ENCODE measurements around the gene PLP1.

PLP1 gene

DNA sequence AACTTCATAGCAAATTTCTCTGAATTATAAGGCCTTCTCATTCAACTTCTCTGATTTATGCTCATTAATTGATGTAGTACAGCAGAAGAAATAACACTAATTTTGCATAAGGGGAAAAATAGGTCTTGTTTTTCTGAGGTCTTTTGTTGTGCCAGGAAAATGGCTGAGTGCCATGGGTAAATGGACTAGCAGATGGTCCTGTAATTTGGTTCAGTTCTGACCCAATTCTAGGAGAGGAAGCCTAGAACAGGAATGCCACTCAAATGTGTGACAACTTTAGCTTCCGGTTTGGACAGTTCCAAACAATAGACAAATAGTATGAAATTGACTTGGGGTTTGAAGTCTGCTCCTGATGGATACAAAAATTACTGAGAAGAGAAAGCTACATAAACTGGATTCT, 49.2 kb downstream of the PLP1 start:
- Mint-ChIP-seq H3K36me3 (ENCODE audit: low read depth) (no peaks in the 10 kb centered on the region), H3K9me3 (no peaks in the 10 kb centered on the region), H3K4me1 (ENCODE audit: low read depth) (no peaks in the 10 kb centered on the region), H3K27ac (no peak overlapping the region), H3K27me3 (ENCODE audit: low read depth) (no peaks in the 10 kb centered on the region), H3K4me3 (no peak overlapping the region)
- DNase-seq (ENCODE audit: low spot score): no peak

DNA sequence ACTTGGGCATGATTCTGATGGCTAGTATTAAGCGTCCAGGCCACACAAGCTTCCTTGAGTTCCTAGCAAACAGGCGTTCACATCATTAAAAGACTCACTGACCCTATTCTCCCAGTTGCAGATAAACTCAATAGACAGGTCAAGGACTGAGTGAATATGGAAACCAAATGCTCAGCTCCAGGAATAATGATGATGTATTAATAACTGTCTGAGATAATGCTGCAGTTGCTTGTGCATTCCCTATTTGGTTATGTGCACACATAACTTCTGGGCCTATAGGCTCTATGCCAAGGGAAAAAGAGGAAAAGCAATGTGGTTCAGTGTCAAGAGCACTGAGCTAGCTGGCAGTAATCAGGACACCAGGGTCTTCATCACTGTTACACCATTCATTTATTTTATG, 51.9 kb downstream of the PLP1 start:
- Mint-ChIP-seq H3K4me1 (ENCODE audit: low read depth) (peaks cover 3% of the 10 kb centered on the region), H3K27ac (no peak overlapping the region), H3K27me3 (ENCODE audit: low read depth) (peaks cover 4% of the 10 kb centered on the region), H3K9me3 (no peaks in the 10 kb centered on the region), H3K36me3 (ENCODE audit: low read depth) (no peaks in the 10 kb centered on the region), H3K4me3 (no peak overlapping the region)
- DNase-seq (ENCODE audit: low spot score): no peak

DNA sequence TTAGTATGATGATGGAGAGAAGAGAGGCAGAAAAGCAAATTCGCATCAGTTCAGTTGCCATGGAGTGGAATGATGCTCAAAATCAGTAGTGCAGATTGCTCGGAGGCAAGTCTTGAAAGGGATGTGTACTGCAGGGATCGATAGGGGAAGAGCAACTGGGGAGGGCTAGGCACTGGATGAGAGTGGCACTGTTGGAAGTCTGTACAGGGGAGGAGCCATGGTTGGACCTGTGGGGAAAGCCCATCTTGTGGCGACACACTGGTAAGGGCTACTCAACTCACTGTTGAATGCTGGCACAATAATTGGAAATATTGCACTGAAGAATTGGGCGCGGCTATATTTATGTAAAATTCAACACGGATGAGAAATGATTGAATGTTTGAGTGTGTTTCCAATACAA, 54.2 kb downstream of the PLP1 start:
- no peak overlapping the region for H3K4me3 Mint-ChIP-seq
- DNase-seq (ENCODE audit: low spot score): no peak
- no peaks in the 10 kb centered on the region for H3K9me3 Mint-ChIP-seq
- no peaks in the 10 kb centered on the region for H3K36me3 Mint-ChIP-seq (ENCODE audit: low read depth)
- H3K27ac Mint-ChIP-seq: no peak overlapping the region
- H3K27me3 Mint-ChIP-seq (ENCODE audit: low read depth): peaks cover 11% of the 10 kb centered on the region
- H3K4me1 Mint-ChIP-seq (ENCODE audit: low read depth): peaks cover 3% of the 10 kb centered on the region

DNA sequence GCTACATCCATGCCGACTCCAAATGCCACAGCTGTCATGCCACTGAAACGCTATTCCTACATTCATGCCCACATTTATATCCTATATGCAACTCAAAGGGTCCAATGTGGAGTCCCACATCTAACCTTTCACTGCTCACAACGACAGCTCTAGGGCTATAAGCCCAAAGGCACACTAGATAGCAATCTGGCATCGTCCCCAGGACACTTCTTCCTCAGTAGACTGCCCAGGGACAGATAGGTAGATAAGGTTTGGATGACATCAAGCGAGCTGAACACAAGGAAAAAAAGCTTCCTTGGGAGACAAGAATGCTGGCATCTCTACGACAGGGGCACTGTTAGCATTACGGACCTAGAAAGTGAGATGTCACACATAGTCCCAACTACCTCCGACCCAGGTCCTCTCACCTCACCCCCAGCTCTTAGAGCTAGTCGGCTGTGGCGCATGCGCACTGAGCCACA, 54.7 kb downstream of the PLP1 start:
- Mint-ChIP-seq H3K9me3 (no peaks in the 10 kb centered on the region), H3K27me3 (ENCODE audit: low read depth) (peaks cover 11% of the 10 kb centered on the region), H3K36me3 (ENCODE audit: low read depth) (no peaks in the 10 kb centered on the region), H3K27ac (no peak overlapping the region), H3K4me1 (ENCODE audit: low read depth) (peaks cover 3% of the 10 kb centered on the region), H3K4me3 (peak overlapping the region; percentile 78)
- no peak for DNase-seq (ENCODE audit: low spot score)

DNA sequence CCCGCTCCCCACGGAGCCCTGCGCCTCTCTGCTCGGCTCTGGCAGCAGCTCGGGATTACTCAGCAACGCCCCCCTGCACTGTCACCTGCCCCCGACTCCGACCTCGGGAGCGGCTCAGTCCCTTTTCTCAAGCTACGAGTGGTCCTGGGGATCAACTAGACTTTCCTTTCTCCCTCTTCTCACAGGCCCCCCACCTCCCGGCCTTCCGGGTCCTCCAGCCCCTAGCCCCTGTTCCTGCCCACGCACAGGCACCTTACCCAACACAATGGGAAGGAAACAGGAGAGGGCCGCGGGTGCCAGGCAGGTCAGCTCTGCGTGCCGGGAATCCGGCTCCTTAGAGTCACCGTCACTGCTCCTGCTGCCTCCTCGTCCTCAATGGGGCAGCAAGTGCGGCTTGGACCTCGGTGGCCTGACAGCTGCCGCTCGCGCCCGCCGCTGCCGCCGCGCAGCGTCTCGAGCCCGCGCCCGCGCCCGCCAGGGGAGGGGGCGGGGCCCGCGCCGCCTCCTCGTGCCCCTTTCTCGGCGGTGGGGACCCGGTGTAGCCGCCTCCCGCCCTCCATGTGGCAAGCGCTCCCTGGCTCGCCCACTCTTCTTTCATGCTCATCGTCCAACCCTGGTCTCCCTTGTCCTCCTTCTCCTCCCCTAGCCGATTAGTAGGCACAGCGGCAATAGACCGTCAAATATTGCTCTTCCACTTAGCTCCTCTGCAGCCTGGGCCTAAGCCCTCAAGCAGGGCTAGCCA, 55.3 kb downstream of the PLP1 start, which contains the start of gene RAB9B:
Gene RAB9B, minus strand, starts transcription at position 455 of the 742 bp plus-strand sequence. CDS start 6,473 bp downstream, outside the sequence.
- peak within 1 kb of the TSS; percentile 87 for H3K4me3 Mint-ChIP-seq
- H3K4me1 Mint-ChIP-seq (ENCODE audit: low read depth): peaks cover 3% of the 10 kb centered on the region
- DNase-seq (ENCODE audit: low spot score): peak; percentile 50
- peak within 1 kb of the TSS; percentile 4 for H3K27ac Mint-ChIP-seq
- H3K27me3 Mint-ChIP-seq (ENCODE audit: low read depth): peaks cover 11% of the 10 kb centered on the region
- H3K36me3 Mint-ChIP-seq (ENCODE audit: low read depth): no peaks in the 10 kb centered on the region
- no peaks in the 10 kb centered on the region for H3K9me3 Mint-ChIP-seq

DNA sequence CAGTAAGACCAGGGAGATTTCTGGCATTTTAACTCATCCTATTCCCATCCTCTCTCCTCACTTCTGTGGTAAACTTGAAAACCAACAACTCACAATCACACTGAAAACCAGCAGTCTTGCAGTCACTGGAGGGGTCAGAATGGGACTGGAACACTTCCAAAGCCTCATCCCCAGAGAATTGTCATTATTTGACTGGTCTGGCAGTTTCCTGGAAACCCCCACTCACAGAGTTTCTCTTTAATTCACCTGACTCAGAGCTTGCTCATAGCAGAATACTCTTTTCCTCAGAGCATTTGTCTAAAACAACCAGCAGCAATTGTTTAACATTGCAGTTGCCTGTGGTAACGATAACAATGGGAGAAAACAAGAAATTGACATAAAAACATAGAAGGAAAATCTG, 62.8 kb downstream of the PLP1 start:
- Mint-ChIP-seq H3K27me3 (ENCODE audit: low read depth) (peaks cover 5% of the 10 kb centered on the region), H3K27ac (no peak overlapping the region), H3K4me1 (ENCODE audit: low read depth) (no peaks in the 10 kb centered on the region), H3K9me3 (no peaks in the 10 kb centered on the region), H3K36me3 (ENCODE audit: low read depth) (no peaks in the 10 kb centered on the region), H3K4me3 (no peak overlapping the region)
- peak; percentile 4 for DNase-seq (ENCODE audit: low spot score)
